GM21381 (cell line): Measurements from ENCODE around the gene C19orf44.
A peak's percentile ranks its signal among the peaks of the same experiment; 100 is the strongest.
"Not testable (repeated sequence)": the region's sequence is repeated elsewhere in the genome, so short reads cannot be mapped to it uniquely, and the experiment has no call there.

Experiments
- ATAC-seq: cut with Tn5 transposase; IDR thresholded peaks from one replicate; pipeline ENCODE4 v1.9.1; 2021; ENCODE audit warnings: mild to moderate bottlenecking, moderate library complexity; ENCODE audit not compliant: unreplicated experiment

C19orf44 gene

GRCh38 chr19:16466802-16467427, 29.3 kb upstream of the C19orf44 start:
- not testable (repeated sequence) for ATAC-seq

GRCh38 chr19:16467581-16467980, 28.6 kb upstream of the C19orf44 start:
- no peak for ATAC-seq

- no peak for ATAC-seq
These were observed 25.7 kb upstream of the C19orf44 start for GRCh38 chr19:16470541-16470910.

- peak; percentile 24 for ATAC-seq
These were observed 25.0 kb upstream of the C19orf44 start for GRCh38 chr19:16470911-16471811.

GRCh38 chr19:16472559-16472899, 23.7 kb upstream of the C19orf44 start:
- ATAC-seq: not testable (repeated sequence)

- ATAC-seq: no peak
These were observed 23.2 kb upstream of the C19orf44 start for GRCh38 chr19:16472992-16473391.

GRCh38 chr19:16473875-16474392, 22.3 kb upstream of the C19orf44 start:
- no peak for ATAC-seq

- ATAC-seq: no peak
These were observed 19.8 kb upstream of the C19orf44 start for GRCh38 chr19:16476401-16476800.

GRCh38 chr19:16477311-16477710, 18.9 kb upstream of the C19orf44 start:
- no peak for ATAC-seq

- no peak for ATAC-seq
These were observed 13.4 kb upstream of the C19orf44 start for GRCh38 chr19:16482745-16483144.

GRCh38 chr19:16486476-16486875, 9.7 kb upstream of the C19orf44 start:
- ATAC-seq: not testable (repeated sequence)

- no peak for ATAC-seq
These were observed 404 bp downstream of the C19orf44 start for GRCh38 chr19:16496613-16496983.

GRCh38 chr19:16497042-16497441, 848 bp downstream of the C19orf44 start:
- no peak for ATAC-seq

GRCh38 chr19:16497837-16498236, 1.6 kb downstream of the C19orf44 start:
- ATAC-seq: no peak

GRCh38 chr19:16504271-16504670, 8.1 kb downstream of the C19orf44 start:
- ATAC-seq: no peak

GRCh38 chr19:16506161-16506560, 10.0 kb downstream of the C19orf44 start:
- ATAC-seq: not testable (repeated sequence)

- ATAC-seq: no peak
These were observed 10.8 kb downstream of the C19orf44 start for GRCh38 chr19:16506961-16507360.

- no peak for ATAC-seq
These were observed 12.4 kb downstream of the C19orf44 start for GRCh38 chr19:16508546-16508945.

- no peak for ATAC-seq
These were observed 13.2 kb downstream of the C19orf44 start for GRCh38 chr19:16509141-16510061.

- not testable (repeated sequence) for ATAC-seq
These were observed 16.4 kb downstream of the C19orf44 start for GRCh38 chr19:16512611-16513010.

- no peak for ATAC-seq
These were observed 18.3 kb downstream of the C19orf44 start for GRCh38 chr19:16514383-16515019.
